Neutrophil (primary cell): ENCODE results near the gene RBM15.

Source experiments
- H3K27ac ChIP-seq: fragments of 200-600 bp; sonication (generic); 2 replicates; pipeline ENCODE4 v1.5.1; 2016; ENCODE audit warnings: mild to moderate bottlenecking, moderate library complexity
- H3K27me3 ChIP-seq: fragments of 200-600 bp; sonication (generic); 2 replicates; pipeline ENCODE4 v1.6.0; 2016; ENCODE audit warnings: mild to moderate bottlenecking
- H3K36me3 ChIP-seq: fragments of 200-600 bp; sonication (generic); 2 replicates; pipeline ENCODE4 v1.5.1; 2017
- H3K4me1 ChIP-seq, 2 experiments: fragments of 200-600 bp in 1 of 2; sonication (generic) in 1 of 2; 1 replicate in 1 of 2; 2 replicates in 1 of 2; pipeline versions ENCODE4 v1.5.1 to v1.6.1; 2013 to 2016; ENCODE audit warnings: low read depth in 1 of 2, low read length in 1 of 2, mild to moderate bottlenecking in 1 of 2, moderate library complexity in 1 of 2; ENCODE audit not compliant: control insufficient read depth in 1 of 2, insufficient read depth in 1 of 2
- H3K4me3 ChIP-seq, 2 experiments: fragments of 200-600 bp in 1 of 2; sonication (generic) in 1 of 2; 1 replicate in 1 of 2; 2 replicates in 1 of 2; pipeline ENCODE4 v1.5.1; 2013 to 2016; ENCODE audit warnings: low read depth in 1 of 2, low read length in 1 of 2, mild to moderate bottlenecking in 1 of 2, moderate library complexity in 1 of 2
- H3K9me3 ChIP-seq: fragments of 200-600 bp; sonication (generic); 2 replicates; pipeline ENCODE4 v1.5.1; 2016
- TF ChIP-seq, protein P1 (sequence below): fragments of 200-600 bp; sonication (generic); IDR thresholded peaks from 2 replicates; pipeline ENCODE4 v1.5.1; 2016; ENCODE audit warnings: antibody characterized with exemption

The RBM15 gene

DNA sequence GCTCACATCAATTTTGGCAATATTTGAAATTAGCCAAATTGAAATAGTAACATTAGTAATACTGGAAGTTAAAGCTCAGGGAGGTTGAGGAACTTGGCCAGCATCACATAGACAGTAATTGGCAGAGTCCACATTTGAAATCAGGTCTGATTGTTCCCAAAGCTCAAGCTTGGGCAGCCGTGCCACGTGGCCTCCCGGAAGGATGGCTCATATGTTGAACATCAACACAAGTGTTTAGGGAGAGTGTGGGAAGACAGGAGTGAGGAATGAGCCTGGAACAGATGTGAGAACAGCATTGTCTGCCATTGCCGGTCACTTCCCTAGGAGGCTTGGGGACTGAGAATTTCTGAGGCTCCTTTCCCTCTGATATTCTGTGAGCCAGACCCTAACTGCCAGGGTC, 40.2 kb upstream of the RBM15 start:
- H3K4me3 ChIP-seq: no peak overlapping the region
- peaks cover 8% of the 10 kb centered on the region for H3K27me3 ChIP-seq
- H3K27ac ChIP-seq: no peak overlapping the region
- H3K36me3 ChIP-seq: no peaks in the 10 kb centered on the region
- TF ChIP-seq, protein P1, sequence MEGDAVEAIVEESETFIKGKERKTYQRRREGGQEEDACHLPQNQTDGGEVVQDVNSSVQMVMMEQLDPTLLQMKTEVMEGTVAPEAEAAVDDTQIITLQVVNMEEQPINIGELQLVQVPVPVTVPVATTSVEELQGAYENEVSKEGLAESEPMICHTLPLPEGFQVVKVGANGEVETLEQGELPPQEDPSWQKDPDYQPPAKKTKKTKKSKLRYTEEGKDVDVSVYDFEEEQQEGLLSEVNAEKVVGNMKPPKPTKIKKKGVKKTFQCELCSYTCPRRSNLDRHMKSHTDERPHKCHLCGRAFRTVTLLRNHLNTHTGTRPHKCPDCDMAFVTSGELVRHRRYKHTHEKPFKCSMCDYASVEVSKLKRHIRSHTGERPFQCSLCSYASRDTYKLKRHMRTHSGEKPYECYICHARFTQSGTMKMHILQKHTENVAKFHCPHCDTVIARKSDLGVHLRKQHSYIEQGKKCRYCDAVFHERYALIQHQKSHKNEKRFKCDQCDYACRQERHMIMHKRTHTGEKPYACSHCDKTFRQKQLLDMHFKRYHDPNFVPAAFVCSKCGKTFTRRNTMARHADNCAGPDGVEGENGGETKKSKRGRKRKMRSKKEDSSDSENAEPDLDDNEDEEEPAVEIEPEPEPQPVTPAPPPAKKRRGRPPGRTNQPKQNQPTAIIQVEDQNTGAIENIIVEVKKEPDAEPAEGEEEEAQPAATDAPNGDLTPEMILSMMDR: no peak
- H3K4me1 ChIP-seq: peaks cover 17 to 20% of the 10 kb centered on the region in 2 experiments
- no peaks in the 10 kb centered on the region for H3K9me3 ChIP-seq

DNA sequence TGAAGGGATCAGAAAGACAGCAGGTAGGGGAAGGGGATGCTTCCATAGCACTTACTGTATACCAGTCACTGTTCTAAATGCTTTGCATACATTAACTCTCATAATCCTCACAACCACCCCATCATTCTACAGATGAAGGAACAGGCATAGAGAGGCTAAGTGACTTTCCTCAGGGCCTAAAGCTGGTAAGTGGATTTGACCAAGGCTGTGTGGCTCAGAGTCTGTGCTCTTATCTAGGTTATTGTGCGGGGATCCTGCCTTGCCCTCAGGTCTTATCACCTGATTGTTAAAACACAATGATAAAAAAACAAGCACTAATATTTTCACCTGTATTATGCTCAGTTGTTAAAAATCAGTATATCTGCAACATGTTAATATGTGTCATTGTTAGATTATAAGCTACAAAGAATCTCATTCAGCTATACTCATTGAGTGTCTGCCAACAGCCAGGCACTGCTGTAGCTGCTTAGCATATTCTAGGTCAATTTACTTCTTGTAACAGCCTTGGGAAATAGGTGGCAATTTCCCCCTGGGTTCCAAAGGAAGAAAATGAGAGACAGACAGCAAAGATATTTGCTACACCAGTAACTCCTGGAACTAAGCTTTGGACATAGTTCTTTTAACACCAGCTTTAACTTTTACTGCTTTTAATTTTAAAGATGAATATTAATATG, 38.6 kb upstream of the RBM15 start:
- no peaks in the 10 kb centered on the region for H3K36me3 ChIP-seq
- H3K27ac ChIP-seq: no peak overlapping the region
- H3K9me3 ChIP-seq: no peaks in the 10 kb centered on the region
- H3K27me3 ChIP-seq: peaks cover 8% of the 10 kb centered on the region
- no peak overlapping the region for H3K4me3 ChIP-seq
- peaks cover 12 to 13% of the 10 kb centered on the region in 2 experiments for H3K4me1 ChIP-seq
- TF ChIP-seq, protein P1: no peak

DNA sequence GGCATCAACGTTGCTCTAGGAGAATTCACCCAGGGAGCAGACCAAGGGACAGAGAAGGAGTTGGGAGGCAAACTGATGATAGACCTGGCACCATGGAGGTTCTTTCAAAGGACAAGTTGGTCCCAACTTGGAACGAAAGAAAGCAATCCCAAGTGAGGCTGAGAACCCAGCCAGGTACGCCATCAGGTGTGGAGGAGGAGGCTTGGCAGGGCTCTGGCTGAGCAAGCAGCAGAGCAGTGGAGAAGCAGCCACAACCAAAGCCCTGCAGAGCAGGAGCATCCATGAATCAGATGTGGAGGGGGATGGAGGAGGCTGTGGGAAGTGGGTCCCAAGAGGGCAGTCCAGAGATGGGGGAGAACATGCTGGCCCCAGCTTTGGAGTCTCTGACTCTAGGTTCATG, 36.3 kb upstream of the RBM15 start:
- Histone ChIP-seq H3K36me3 (no peaks in the 10 kb centered on the region), H3K27ac (no peak overlapping the region), H3K9me3 (no peaks in the 10 kb centered on the region), H3K27me3 (peaks cover 8% of the 10 kb centered on the region), H3K4me3 (no peak overlapping the region), H3K4me1 (peaks cover 19% of the 10 kb centered on the region in 2 experiments)
- TF ChIP-seq, protein P1: no peak

DNA sequence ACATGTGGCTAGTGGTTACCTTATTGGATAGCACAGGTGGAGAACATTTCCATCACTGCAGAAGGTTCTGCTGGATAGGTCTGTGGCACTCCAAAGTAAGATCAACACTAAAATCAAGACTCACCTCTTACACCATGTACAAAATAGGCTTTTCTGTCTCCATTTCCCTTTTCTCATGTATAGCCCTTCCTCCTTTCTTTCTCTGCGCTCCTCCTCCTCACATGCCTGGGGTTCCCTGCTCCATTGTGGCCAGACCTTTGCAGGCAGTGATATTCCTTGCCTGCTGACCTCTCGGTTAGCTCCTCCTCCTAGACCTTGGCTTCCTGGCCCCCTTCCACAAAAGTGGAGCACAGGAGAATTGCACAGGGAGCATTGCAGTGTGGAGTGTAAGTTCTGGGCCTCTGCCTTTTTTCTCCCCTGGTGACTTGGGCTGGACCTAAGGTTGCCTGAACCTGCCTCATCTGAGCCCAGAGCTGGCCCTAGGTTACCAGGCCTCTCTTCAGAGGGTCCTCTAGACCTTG, 33.2 kb upstream of the RBM15 start:
- Histone ChIP-seq H3K36me3 (no peaks in the 10 kb centered on the region), H3K4me3 (no peak overlapping the region), H3K4me1 (peaks cover 12 to 16% of the 10 kb centered on the region in 2 experiments), H3K9me3 (no peaks in the 10 kb centered on the region), H3K27me3 (peaks cover 8% of the 10 kb centered on the region), H3K27ac (peak overlapping the region; percentile 58)
- TF ChIP-seq, protein P1: no peak

DNA sequence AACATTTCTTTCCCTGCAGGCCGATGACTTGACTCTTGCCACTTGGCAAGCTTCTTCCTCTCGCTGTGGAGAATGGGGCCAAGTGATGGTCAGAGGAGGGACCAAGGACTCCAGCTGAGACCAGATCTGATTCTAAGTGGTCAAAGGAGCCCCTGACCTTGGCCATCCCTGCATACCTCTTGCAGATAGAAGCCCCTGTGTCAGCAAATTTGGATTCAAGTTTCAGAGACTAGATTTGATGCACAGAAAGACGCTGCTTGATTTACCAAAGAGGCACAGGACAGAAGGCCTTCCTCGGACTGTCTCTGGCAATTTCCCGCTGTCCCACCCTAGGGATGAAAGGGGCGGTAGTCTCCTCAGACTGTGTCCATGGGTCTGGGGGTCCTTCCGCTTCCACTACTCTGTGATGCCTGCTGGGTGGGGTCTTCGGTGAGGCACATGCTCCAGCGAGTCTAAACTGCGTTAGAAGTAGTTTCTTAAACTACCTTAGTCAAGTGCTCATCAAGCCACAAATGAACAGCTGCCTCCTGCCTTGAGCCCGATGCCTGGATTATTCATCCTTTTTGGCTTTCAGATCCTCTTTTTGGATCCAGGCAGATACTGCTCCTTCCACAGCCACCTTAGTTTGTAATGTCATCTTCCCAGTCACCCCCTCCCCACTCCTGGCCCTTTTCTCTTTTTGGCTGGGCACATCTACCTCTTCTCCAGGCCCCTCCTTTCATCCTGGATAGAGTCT, 31.8 kb upstream of the RBM15 start:
- H3K4me3 ChIP-seq: no peak overlapping the region
- H3K9me3 ChIP-seq: no peaks in the 10 kb centered on the region
- H3K27me3 ChIP-seq: no peaks in the 10 kb centered on the region
- peaks cover 14 to 19% of the 10 kb centered on the region in 2 experiments for H3K4me1 ChIP-seq
- no peaks in the 10 kb centered on the region for H3K36me3 ChIP-seq
- H3K27ac ChIP-seq: no peak overlapping the region
- TF ChIP-seq, protein P1: no peak
